WTC11 (cell line): Measurements from ENCODE around the gene CLCN4.

ENCODE experiments used
- CBFB ChIP-seq: sonication (generic); formaldehyde crosslinking; IDR thresholded peaks from 2 replicates; pipeline ENCODE4 v1.8.1; 2022; ENCODE audit warnings: mild to moderate bottlenecking, low read depth, missing genetic modification reagents
- ZNF423 ChIP-seq: fragments of 250-450 bp; sonication (Bioruptor Pico); IDR thresholded peaks from 2 replicates; pipeline ENCODE4 v2.1.2; 2022; ENCODE audit warnings: mild to moderate bottlenecking, moderate library complexity

GRCh38 chrX:10164879-10165278 lies 8.1 kb downstream of the CLCN4 start:
- TF ChIP-seq ZNF423 (CRISPR knock-in tag) (no peak), CBFB (CRISPR knock-in tag) (no peak)
